ENCODE results near the gene SRPK2. TPM values are rescaled to one million over a fixed set of nuclear protein-coding genes. Genes with fewer than 3 reads are reported as not detected.

Gene SRPK2
- polyA plus RNA-seq, 1 donor from 2014 or later, result 118 TPM

GRCh38 chr7:105250239-105250638, 138.5 kb downstream of the SRPK2 start:
- H3K4me2 ChIP-seq (ENCODE audit: low read length), result no peak overlapping the region
- TF ChIP-seq EP300 (conservative IDR thresholded peaks at IDR 0.05; ENCODE audit: poor library complexity, severe bottlenecking) (no peak), CTCF (IDR thresholded peaks at IDR 0.05; ENCODE audit: poor library complexity, severe bottlenecking) (no peak), RAD21 (conservative IDR thresholded peaks at IDR 0.05) (no peak), REST (IDR thresholded peaks at IDR 0.05; ENCODE audit: borderline replicate concordance) (no peak), POLR2AphosphoS5 (IDR thresholded peaks at IDR 0.05) (no peak), MXI1 (conservative IDR thresholded peaks at IDR 0.05; ENCODE audit: poor library complexity, severe bottlenecking) (no peak), EZH2 (IDR thresholded peaks at IDR 0.05; ENCODE audit: borderline replicate concordance, insufficient read depth, low read length, poor library complexity, severe bottlenecking) (no peak), SMC3 (conservative IDR thresholded peaks at IDR 0.05; ENCODE audit: poor library complexity) (no peak), TAF1 (IDR thresholded peaks at IDR 0.05; ENCODE audit: low read depth) (no peak)
- H3K36me3 ChIP-seq (ENCODE audit: insufficient read depth, low read length), result no peaks in the 10 kb centered on the region
- no peak overlapping the region for H3K9ac ChIP-seq (ENCODE audit: low read length)
- H3K27me3 ChIP-seq (ENCODE audit: insufficient read depth, low read depth, low read length), result no peaks in the 10 kb centered on the region
- no peaks in the 10 kb centered on the region for H3F3A ChIP-seq (ENCODE audit: insufficient read depth, low read length, poor library complexity, severe bottlenecking)
- peaks cover 26% of the 10 kb centered on the region for H3K79me2 ChIP-seq (replicated peaks; ENCODE audit: insufficient read depth, low read length)
- H3K9me3 ChIP-seq (ENCODE audit: low read length), result no peaks in the 10 kb centered on the region
- no peak overlapping the region for H3K27ac ChIP-seq (ENCODE audit: low read length)
- no peaks in the 10 kb centered on the region for H3K9me2 ChIP-seq (ENCODE audit: insufficient read depth, low read length)
- no peaks in the 10 kb centered on the region for H4K20me1 ChIP-seq (ENCODE audit: insufficient read depth)
- H3K4me3 ChIP-seq (ENCODE audit: low read length), result no peak overlapping the region
- H2AFZ ChIP-seq (ENCODE audit: low read depth, low read length), result no peak overlapping the region

GRCh38 chr7:105249216-105249615, 139.5 kb downstream of the SRPK2 start:
- Histone ChIP-seq H3K9me3 (ENCODE audit: low read length) (no peaks in the 10 kb centered on the region), H3K27me3 (ENCODE audit: insufficient read depth, low read depth, low read length) (no peaks in the 10 kb centered on the region), H3K9me2 (ENCODE audit: insufficient read depth, low read length) (no peaks in the 10 kb centered on the region), H4K20me1 (ENCODE audit: insufficient read depth) (no peaks in the 10 kb centered on the region), H3F3A (ENCODE audit: insufficient read depth, low read length, poor library complexity, severe bottlenecking) (no peaks in the 10 kb centered on the region), H3K4me2 (ENCODE audit: low read length) (no peak overlapping the region), H3K9ac (ENCODE audit: low read length) (no peak overlapping the region), H2AFZ (ENCODE audit: low read depth, low read length) (no peak overlapping the region), H3K27ac (ENCODE audit: low read length) (no peak overlapping the region), H3K36me3 (ENCODE audit: insufficient read depth, low read length) (no peaks in the 10 kb centered on the region), H3K79me2 (replicated peaks; ENCODE audit: insufficient read depth, low read length) (peaks cover 26% of the 10 kb centered on the region), H3K4me3 (ENCODE audit: low read length) (no peak overlapping the region)
- TF ChIP-seq MXI1 (conservative IDR thresholded peaks at IDR 0.05; ENCODE audit: poor library complexity, severe bottlenecking) (no peak), REST (IDR thresholded peaks at IDR 0.05; ENCODE audit: borderline replicate concordance) (no peak), SMC3 (conservative IDR thresholded peaks at IDR 0.05; ENCODE audit: poor library complexity) (no peak), EP300 (conservative IDR thresholded peaks at IDR 0.05; ENCODE audit: poor library complexity, severe bottlenecking) (no peak), TAF1 (IDR thresholded peaks at IDR 0.05; ENCODE audit: low read depth) (no peak), POLR2AphosphoS5 (IDR thresholded peaks at IDR 0.05) (no peak), RAD21 (conservative IDR thresholded peaks at IDR 0.05) (no peak), EZH2 (IDR thresholded peaks at IDR 0.05; ENCODE audit: borderline replicate concordance, insufficient read depth, low read length, poor library complexity, severe bottlenecking) (no peak), CTCF (IDR thresholded peaks at IDR 0.05; ENCODE audit: poor library complexity, severe bottlenecking) (no peak)

Measured in neural cell (in vitro differentiated cells).